GM12892 (cell line): ENCODE results near the gene TBC1D22A.

ENCODE experiments used
- POLR2A ChIP-seq: IDR thresholded peaks from 2 replicates; pipeline ENCODE4 v1.6.1; 2011; ENCODE audit warnings: low read depth, low read length, control low read depth
- POLR2AphosphoS5 ChIP-seq: IDR thresholded peaks from 2 replicates; pipeline ENCODE4 v1.6.1; 2011; ENCODE audit warnings: low read depth, low read length, control low read depth

DNA sequence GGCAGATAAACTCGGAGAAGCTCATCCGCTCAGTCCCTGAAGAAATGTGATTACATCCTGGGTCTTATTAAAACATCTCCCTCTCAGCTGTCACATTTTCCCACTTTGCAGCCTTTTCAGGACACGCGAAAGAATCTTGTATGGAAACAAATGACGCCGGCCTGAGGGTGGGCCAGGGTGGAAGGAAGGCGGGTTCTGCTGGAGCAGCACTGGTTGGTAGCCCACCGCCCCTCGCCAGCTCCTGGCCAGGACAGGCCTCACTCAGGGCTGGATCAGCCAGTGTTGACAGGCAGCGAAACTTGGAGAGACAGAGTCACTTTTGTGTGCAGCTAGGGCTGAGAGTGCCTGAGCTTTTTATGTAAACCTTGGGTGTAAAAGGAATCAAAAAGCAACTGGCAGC lies 371.8 kb downstream of the TBC1D22A start:
- TF ChIP-seq POLR2A = no peak
- TF ChIP-seq POLR2AphosphoS5 = no peak
